OCI-LY1 (cell line): ENCODE results near the gene EML6.

ENCODE experiments used
- CTCF ChIP-seq: fragments of 200-600 bp; sonication (generic), shearing (Covaris generic); IDR thresholded peaks from 2 replicates; pipeline ENCODE4 v1.5.1; 2017; ENCODE audit warnings: mild to moderate bottlenecking, antibody characterized with exemption, low read length, moderate library complexity, mixed read lengths
- EZH2 ChIP-seq: fragments of 200-600 bp; sonication (generic), shearing (Covaris generic); IDR thresholded peaks from 2 replicates; pipeline ENCODE4 v1.8.0; 2017; ENCODE audit warnings: borderline replicate concordance, mixed run types, mild to moderate bottlenecking, antibody characterized with exemption, low read length, moderate library complexity, mixed read lengths

- TF ChIP-seq CTCF = no peak
- no peak for TF ChIP-seq EZH2
Measured at GRCh38 chr2:54969295-54969939, 246.0 kb downstream of the EML6 start.
